ENCODE results near the gene UQCR11.

DNA sequence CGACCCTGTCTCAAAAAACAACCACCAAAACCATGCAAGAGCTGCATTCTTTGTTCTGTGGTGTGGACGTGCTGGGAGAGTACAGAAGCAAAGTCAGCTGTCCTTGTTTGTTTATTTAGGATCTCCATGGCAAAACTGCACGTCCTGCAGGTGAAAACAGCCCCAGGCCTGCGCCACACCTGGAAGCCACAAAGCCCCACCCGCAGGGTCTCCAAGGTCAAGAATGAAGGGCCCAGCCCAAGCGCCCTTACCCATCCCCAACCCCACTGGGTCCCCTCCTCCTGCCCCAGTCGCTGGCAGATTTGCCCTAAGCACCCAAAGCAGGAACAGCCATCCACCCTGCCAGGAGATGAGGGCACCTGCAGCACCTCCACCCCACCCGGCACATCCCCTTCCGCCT, 23.1 kb downstream of the UQCR11 start:
- TF ChIP-seq, protein P1, sequence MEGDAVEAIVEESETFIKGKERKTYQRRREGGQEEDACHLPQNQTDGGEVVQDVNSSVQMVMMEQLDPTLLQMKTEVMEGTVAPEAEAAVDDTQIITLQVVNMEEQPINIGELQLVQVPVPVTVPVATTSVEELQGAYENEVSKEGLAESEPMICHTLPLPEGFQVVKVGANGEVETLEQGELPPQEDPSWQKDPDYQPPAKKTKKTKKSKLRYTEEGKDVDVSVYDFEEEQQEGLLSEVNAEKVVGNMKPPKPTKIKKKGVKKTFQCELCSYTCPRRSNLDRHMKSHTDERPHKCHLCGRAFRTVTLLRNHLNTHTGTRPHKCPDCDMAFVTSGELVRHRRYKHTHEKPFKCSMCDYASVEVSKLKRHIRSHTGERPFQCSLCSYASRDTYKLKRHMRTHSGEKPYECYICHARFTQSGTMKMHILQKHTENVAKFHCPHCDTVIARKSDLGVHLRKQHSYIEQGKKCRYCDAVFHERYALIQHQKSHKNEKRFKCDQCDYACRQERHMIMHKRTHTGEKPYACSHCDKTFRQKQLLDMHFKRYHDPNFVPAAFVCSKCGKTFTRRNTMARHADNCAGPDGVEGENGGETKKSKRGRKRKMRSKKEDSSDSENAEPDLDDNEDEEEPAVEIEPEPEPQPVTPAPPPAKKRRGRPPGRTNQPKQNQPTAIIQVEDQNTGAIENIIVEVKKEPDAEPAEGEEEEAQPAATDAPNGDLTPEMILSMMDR (IDR thresholded peaks at IDR 0.05): no peak
- no peak for TF ChIP-seq POLR2A (IDR thresholded peaks at IDR 0.05)
